HG02852 (cell line): ENCODE data around the gene PAAF1.

ENCODE experiments used
- ATAC-seq: cut with Tn5 transposase; IDR thresholded peaks from one replicate; pipeline ENCODE4 v1.9.1; 2021; ENCODE audit warnings: mild to moderate bottlenecking, moderate library complexity; ENCODE audit not compliant: unreplicated experiment

Gene PAAF1, protein sequence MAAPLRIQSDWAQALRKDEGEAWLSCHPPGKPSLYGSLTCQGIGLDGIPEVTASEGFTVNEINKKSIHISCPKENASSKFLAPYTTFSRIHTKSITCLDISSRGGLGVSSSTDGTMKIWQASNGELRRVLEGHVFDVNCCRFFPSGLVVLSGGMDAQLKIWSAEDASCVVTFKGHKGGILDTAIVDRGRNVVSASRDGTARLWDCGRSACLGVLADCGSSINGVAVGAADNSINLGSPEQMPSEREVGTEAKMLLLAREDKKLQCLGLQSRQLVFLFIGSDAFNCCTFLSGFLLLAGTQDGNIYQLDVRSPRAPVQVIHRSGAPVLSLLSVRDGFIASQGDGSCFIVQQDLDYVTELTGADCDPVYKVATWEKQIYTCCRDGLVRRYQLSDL

DNA sequence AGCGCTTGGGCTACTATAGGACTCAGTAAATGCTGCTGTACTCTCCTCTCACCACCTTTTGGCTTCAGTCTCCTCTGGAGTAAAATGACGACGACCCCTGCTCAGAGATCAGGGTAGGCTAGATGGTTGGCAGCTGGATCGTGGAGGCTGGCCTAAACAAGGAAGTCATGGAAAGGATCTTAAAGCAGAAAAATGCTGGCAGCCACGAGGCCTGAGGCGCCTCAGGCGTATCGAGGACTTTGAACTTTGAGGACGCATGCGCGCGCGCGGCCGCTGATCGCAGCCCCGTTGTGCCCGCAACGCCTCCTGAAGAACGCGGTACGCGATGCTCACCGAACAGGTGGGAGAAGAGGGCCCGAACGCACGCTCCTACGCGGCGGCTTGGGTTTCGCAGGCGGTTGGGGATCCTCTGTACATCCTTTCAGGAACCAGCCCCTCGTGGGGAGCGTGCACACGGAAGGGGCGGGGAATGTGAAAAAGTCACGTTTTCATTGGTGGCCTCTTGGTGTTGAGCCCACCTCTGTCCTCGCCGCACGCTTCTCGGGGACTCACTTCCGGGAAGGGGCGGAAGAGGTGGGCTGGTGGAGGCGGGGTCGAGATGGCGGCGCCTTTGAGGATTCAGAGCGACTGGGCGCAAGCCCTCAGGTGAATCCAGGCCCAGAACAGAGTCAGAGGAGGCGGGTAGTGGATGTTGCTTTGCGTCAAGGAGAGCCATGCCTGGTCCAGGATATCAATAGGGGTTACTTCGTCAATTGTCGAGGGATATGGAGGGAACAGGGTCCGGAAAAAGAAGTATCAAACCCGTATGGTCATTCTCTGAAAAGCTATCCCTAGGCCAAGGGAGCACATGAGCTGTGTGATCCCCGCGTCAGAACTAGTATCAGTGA, at the start of gene PAAF1, which contains the start of gene COA4:
TSS of gene PAAF1 (plus strand) at position 576 of the 887 bp plus-strand sequence. CDS start at position 599, 23 bp downstream.
TSS of gene COA4 (minus strand) at position 423 of the 887 bp plus-strand sequence. CDS start 3,468 bp downstream, outside the sequence.
- ATAC-seq: peak; percentile 93

DNA sequence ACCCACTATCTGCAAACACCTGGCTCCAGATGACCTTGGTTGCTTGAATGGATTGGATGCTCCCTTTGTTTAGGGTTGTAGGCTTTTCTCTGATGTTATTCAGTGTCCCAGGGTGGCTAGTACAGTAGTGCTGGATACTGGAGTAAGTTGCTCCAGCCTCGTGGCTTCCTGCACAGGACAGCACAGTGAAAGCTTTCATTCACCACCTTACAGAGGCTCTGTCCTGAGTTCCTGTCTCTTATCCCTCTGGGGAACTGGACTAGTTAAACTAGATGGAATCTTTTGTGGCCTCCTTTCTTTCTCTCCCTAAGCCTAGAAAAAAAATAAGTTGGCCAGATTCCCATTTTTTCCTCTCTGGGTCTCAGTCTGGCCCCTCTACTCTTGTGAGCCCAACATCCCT, 46.5 kb upstream of the PAAF1 start:
- no peak for ATAC-seq

DNA sequence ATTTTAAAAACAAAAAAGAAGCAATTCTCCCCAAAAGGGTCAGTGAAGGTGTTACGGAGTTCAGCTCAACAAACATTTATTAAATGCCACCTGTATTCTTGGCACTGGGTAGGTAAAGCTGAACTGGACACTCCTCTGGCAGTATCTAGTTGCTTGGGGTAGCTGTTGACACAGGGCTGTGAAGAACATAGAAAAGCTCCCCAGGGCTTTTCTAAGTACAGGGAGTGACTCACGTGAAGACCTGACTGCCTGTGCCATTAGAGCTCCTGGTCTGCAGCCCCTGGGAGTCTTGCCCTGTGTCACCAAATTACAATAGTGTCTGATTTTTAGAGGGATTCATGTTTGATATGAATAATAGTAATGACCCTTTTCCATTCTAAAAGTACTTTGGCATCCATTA, 43.7 kb upstream of the PAAF1 start:
- ATAC-seq: no peak

DNA sequence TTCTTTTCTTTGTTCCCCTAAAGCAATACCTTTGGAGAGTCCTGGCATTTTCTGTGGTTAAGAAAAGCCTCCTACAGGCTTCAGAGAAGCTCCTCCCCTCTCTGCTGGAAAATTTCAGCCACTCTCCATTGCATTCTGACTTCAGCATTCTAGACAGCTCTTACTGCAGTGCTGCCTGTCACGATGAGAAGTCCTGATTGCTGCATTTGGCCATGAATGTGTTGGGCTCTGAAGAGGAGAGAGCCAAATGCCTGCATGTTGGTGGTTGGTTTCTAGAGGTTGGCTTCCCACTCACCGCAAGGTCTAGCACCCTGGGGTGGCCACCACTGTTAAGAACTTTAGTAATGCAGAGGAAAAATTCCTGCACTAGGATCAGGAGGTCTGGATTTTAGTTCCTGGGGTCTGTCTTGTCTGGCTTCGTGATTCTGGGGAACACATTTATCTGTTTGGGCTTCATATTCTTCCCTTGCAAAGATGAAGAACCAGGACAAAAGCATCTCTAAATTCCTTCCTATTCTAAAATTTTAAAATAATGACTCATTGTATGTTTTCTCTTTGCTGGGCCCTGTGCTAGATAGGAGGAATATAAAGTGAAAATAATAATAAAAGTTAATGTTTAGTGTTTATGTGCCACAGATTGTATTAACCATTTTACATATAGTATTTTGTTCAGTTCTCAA, 38.2 kb upstream of the PAAF1 start:
- no peak for ATAC-seq

DNA sequence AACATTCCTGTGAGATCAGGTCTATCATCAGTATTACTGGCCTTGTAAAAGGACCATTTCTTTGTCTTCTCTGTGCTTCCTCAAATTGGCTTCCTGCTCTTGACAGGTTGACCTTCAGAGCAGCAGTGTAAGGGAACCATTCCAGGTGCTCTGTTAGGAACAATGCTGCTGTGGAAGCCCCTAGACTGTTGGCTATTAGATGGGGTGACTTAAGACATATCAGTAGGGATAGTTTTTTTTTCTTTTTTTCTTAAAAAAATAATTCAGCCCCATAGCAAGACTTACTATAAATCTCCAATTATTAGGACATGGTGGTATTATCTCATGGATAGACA, 37.7 kb upstream of the PAAF1 start:
- no peak for ATAC-seq

DNA sequence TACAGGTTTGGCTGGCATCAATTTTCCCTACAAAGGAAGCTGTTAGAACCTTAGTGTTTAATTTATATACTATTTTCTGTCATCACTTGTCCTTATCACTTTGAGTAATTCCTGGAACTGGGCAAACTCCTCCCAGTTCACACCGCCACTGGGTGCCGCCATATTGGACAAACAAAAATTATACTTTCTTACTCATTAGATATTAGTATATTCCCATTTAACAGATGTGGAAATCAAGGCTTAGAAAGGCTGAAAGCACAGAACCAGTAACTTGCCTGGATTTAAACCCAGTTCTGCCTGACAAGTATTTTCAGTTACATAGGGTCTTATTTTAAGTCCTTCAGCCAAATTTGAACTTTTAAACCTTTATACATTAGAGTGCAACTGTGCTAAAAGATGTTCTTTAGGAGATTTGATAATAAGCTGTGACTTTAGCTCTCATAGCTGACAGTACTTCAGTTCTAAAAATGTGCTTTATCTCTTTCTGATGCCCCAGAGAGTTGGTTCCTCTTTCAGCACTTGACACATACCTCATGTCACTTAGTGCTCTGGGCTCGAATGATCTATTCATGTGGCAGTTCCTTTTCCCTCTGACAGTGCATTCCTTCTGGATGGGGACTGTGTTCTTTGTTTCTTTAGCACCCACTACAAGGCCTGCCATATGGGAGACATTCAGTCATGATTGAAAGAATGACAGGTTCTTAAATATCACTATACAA, 25.6 kb upstream of the PAAF1 start:
- ATAC-seq: no peak

DNA sequence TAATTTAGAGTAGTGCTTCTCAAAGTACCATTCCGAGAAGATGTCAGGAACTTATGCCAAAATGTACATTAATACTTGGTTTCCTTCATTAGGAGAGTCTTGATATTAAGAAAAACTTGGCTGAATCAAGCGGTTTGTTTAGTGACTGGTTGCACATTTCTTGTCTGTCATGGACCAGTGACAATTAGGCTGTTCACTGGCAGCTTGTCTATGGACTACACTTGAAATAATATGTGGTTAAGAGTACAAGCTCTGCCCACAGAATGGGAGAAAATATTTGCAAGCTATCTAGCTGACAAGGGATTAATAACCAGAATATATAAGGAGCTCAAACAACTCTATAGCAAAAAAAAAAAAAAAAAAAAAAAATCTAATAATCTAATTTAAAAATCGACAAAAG, 24.8 kb upstream of the PAAF1 start:
- ATAC-seq: no peak

DNA sequence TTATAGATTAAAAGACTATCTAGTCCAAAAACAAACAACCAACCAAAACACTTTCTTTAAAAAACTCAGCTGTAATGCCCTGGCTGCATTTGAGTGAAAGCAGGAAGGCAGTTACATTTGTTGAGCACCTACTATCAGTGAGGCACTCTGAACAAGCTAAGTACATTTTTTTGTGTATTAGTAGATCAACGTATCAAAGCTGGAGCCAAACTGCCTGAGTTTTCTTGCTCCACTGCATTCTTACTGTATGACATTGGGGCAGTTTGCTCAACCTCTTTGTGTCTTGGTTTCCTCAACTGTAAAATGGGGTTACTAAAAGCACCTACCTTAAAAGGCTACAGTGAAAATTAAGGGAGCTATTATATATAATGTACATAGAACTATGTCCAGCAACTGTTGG, 22.1 kb upstream of the PAAF1 start:
- no peak for ATAC-seq

DNA sequence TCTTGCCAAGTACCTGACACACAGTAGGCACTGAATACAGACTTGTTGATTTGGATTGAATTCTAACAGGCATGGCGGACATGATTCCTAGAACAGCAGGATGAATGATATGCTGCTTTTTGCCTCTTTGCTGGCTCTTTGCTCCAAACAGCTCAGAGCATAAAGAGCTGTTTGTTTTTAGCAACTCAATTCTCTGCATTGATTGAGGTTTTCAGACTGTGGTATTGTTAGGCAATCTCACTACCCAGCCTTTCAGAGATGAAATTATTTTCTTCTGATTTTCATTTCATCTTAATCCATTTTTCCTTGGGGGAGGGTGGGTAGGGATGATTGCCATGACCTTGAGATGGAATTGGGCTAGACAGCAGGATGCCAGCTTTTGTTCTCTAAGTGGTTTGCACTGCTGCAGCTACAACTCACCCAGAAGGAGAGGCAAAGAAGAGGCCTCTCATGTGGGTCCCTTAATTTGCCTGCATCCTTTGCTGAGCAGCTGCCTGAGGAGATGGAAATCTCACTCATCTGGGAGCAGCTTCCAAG, 20.7 kb upstream of the PAAF1 start:
- ATAC-seq: no peak

DNA sequence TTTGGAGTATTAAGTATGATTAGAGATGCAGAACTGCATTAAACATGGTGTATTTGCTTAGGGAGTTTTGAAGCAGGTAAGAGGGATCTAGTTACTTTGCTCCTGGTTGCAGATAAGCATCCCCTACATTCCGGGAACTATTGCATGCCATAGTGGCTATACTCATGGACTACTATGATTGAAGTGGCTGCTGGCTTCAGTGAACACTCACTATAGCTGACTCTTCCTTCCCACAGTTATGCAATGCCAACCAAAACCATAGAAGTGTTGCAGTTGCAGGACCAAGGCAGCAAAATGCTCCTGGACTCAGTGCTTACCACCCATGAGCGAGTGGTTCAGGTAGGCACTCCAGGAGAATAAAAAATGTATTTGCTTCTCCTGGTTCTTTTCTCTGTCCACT, 17.1 kb upstream of the PAAF1 start:
- no peak for ATAC-seq

DNA sequence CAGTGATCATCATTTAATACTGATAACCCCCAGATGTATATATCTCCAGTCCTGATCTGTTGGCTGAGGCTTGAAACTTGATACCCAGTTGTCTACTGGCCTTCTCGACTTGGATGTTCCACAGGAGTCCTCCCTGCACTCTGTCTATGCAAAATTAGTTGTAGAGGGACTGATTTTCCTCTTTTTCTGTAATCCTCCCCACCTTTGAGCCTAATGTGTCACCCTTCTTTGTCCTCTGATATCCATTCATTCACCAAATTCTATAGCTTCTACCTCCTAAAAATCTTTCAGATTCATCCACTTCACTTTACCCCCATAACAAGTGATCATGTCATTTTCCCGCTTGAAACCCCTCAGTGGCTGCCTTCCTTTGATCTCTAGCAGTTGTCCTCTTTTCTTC, 16.6 kb upstream of the PAAF1 start:
- ATAC-seq: no peak

DNA sequence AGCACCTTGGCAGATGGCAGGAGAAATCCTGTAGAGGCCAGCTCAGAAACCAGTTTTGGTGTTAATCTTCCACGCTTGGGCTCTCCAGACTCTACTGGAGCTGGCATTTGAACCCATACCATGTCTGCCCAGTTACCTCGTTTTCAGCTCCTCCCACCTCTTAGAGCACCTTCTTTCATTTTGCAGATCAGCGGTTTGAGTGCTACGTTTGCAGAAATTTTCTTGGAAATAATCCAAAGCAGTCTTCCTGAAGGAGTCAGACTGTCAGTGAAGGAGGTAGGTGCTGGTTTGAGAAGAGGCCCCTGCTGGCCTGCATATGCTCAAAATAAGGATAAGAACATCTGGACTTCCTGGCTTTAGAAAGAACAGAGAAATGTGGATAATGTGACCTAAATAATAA, 13.8 kb upstream of the PAAF1 start:
- no peak for ATAC-seq

DNA sequence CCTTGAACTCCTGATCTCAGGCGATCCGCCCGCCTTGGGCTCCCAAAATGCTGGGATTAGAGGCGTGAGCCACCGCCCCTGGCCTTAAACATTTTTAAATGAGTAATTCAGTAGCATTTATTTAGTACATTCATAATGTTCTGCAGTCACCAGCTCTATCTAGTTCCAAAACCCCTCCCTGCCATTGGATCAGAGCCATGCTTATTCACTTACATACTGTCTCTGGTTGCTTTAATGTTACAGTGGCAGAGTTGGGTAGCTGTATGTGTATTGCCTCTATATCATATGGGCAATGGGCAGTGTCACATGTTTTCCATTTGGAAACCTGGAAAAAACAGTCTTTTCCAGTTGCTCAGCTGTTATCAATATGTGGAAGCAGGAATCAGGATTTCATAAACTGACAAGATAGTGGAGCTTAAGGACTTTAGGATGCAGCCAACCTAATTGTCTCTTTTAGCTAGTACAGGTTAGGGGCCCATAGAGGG, 10.7 kb upstream of the PAAF1 start:
- ATAC-seq: no peak

DNA sequence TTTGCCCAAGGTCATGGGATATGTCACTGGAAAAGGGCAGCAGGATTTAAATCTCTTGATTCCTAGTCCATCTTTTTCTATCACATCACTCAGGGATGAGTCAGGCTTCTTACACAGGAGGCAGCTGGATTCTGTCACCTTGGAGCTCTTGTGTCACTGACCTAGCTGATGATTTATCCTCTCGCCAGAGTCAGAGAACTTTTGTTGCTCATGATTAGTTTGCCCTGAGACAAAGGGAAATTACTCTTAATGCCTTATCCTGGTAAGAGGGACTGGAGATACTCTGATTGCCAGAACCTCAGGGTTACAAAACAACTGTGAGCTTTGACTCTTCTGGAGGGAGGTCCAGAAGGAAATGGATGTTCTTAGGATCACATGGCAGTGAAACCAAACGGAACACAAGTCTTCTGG, 10.2 kb upstream of the PAAF1 start:
- ATAC-seq: no peak

DNA sequence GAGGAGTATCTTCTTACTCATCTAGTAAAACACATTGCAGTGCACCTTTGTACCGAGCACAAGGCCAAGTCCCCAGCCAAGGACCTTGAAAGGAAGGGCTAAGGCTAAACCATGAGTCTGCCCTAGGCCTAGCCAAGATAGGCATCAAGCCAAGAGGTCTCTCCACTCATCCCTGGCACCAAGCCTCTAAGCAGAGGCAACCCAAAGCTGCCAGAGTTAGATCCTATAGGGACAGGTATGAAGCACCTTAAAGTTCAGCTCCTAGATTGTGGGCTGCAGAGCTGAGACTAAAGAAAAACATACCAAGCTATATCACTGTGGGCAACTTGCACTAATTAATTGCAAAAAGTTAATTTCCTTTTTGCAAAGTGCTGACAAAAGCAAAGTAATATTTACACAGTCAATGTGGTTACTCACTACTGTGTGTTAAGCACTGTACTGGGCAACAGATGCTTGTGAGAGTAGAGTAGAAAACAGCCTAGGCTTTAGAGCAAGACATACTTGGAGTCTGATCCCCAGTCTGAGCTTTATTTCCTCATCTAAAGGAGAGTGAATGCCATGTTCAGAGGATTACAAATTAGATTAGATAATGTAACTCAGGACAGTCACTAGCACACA, 7.4 kb upstream of the PAAF1 start:
- no peak for ATAC-seq

DNA sequence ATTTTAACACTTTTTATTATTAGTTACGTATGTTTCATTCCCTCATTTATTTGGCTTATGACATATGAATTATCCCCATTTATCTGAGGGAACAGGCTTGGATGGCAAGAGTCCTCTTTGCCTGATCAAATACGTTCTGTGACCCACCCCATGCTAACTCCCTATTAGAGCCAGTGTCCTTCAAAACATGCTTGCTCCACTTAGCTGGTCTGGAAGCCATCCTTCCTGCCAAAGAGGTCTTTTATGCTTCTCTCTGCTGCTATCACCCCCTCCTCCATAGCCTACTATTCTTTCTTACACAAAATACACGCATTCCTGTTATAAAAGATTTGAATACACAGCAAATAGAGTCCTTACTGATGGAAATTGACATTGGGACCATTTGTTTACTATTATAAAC, 6.5 kb upstream of the PAAF1 start:
- no peak for ATAC-seq

DNA sequence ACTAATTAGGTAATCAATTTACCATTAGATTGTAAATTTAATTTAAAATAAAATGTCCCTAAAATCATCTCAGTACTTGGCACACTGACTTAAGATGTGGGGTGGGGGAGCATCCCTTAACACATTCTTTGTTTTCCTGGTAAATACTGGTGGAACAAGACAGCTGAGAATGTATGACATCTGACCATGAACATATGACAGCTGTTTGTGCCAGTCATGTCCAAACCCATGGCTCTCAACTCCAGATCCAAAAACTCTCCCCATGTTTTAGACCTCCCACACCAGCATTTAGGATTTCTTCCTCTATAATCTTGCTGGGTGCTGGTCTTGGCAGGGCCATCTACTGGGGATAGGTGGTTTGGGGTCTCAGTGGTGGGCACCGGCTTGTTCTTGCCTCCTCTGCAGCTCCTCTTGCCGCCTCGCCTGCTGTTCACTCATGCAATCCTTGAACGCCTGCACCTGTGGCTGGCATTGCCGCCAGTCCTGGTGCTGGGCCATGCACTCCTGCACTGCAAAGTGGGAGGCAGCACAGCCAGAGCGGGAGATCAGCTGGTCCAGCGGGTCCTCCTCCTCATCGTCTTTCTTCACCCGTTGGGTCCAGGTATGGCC, 3.9 kb upstream of the PAAF1 start:
- no peak for ATAC-seq

DNA sequence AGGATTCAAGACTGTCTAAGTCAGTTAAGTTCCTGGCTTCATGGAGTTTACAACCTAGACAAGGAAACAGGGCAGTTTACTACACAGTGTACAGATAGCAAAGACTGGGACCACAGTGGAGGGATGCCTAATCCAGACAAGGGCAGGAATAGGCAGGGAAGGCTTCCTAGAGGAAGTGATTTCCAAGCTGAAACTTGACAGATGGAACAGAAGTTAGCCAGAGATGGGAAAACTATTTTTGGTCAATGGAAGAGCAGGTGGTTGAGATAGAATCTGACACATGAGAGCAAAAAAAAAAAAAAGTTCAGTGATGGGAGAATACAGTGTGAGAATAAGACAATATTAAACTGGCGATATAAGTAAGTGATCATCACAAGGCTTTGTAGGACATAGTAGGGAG, 1.4 kb upstream of the PAAF1 start:
- ATAC-seq: no peak

DNA sequence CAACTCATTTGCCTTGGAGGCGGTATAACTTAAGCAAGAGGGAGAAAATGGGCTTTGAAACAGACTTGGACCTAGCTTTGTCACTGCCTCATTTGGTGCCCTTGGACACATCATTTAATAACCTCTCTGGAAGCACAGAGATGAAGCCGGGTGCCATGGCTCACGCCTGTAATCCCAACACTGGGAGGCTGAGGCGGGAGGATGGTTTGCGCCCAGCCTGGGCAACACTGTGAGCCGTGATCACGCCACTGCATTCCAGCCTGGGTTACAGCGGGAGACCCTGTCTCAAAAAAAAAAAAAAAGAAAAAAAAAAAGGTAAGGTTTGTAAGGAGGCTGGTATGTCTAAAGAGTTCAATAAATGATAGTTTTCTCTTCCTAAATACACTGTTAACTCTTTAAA, 959 bp upstream of the PAAF1 start:
- no peak for ATAC-seq

DNA sequence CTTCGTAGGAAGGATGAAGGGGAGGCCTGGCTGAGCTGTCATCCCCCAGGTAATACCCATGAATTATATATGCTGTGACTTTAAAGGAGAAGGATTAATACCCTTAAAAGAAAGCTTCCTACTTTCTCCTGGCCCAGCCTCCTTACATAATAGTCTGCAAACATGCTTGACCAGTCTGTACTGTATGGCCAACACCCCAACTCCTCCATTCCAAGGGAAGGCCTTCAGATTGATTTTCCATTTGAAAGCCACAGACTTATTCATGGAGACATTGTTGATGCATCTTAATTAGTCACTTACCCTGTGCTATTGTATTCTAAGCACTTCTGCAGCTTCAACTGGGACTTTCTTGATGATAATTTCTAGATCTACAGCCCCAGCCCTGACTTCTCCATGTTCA, 2.0 kb downstream of the PAAF1 start:
- ATAC-seq: no peak
